OCI-LY1 (cell line): ENCODE results near the gene LARP1.

ENCODE experiments used
- H2AFZ ChIP-seq: fragments of 200-600 bp; sonication (generic), shearing (Covaris generic); 2 replicates; pipeline ENCODE4 v1.6.0; 2014; ENCODE audit warnings: antibody characterized with exemption, mild to moderate bottlenecking, low read length
- H3F3A ChIP-seq: fragments of 200-600 bp; sonication (generic), shearing (Covaris generic); 2 replicates; pipeline ENCODE4 v1.6.0; 2014; ENCODE audit warnings: mild to moderate bottlenecking, antibody characterized with exemption, low read length, moderate library complexity; ENCODE audit not compliant: insufficient read depth
- H3K27ac ChIP-seq: fragments of 200-600 bp; sonication (generic); 2 replicates; pipeline ENCODE4 v1.5.1; 2014; ENCODE audit warnings: low read length, mixed run types, mild to moderate bottlenecking, low read depth; ENCODE audit not compliant: poor library complexity, severe bottlenecking
- H3K27me3 ChIP-seq: fragments of 200-600 bp; sonication (generic); 2 replicates; pipeline ENCODE4 v1.6.0; 2014; ENCODE audit warnings: antibody characterized with exemption, mild to moderate bottlenecking, low read length, moderate library complexity; ENCODE audit not compliant: insufficient read depth
- H3K36me3 ChIP-seq: fragments of 200-600 bp; sonication (generic); 2 replicates; pipeline ENCODE4 v1.6.1; 2014; ENCODE audit warnings: mild to moderate bottlenecking, antibody characterized with exemption, low read length, moderate library complexity, mixed read lengths; ENCODE audit not compliant: insufficient read depth
- H3K4me1 ChIP-seq: fragments of 200-600 bp; sonication (generic); 2 replicates; pipeline ENCODE4 v1.5.1; 2014; ENCODE audit warnings: mild to moderate bottlenecking, low read length, moderate library complexity; ENCODE audit not compliant: insufficient read depth, severe bottlenecking
- H3K4me2 ChIP-seq: fragments of 200-600 bp; sonication (generic), shearing (Covaris generic); 2 replicates; pipeline ENCODE4 v1.6.1; 2014; ENCODE audit warnings: low read length
- H3K4me3 ChIP-seq: fragments of 200-600 bp; sonication (generic); 2 replicates; pipeline ENCODE4 v1.5.1; 2014; ENCODE audit warnings: low read length, low read depth, mild to moderate bottlenecking, mixed read lengths; ENCODE audit not compliant: poor library complexity, severe bottlenecking
- H3K79me2 ChIP-seq: fragments of 200-600 bp; shearing (Covaris generic); 2 replicates; pipeline ENCODE4 v1.6.1; 2016; ENCODE audit warnings: mixed run types, low read length, mixed read lengths; ENCODE audit not compliant: insufficient read depth
- H3K9ac ChIP-seq: fragments of 200-600 bp; sonication (generic), shearing (Covaris generic); 2 replicates; pipeline ENCODE4 v1.6.1; 2014; ENCODE audit warnings: mild to moderate bottlenecking, low read length, mixed read lengths
- H3K9me2 ChIP-seq: fragments of 200-600 bp; sonication (generic), shearing (Covaris generic); 2 replicates; pipeline ENCODE4 v1.6.1; 2014; ENCODE audit warnings: low read depth, mild to moderate bottlenecking, low read length, mixed read lengths
- H3K9me3 ChIP-seq: fragments of 200-600 bp; shearing (Covaris generic); 2 replicates; pipeline ENCODE4 v1.6.1; 2014; ENCODE audit warnings: low read length, mixed read lengths
- H4K20me1 ChIP-seq: fragments of 200-600 bp; sonication (generic), shearing (Covaris generic); 2 replicates; pipeline ENCODE4 v1.6.0; 2016; ENCODE audit warnings: mild to moderate bottlenecking, low read length; ENCODE audit not compliant: insufficient read depth
- EZH2 ChIP-seq: fragments of 200-600 bp; sonication (generic), shearing (Covaris generic); IDR thresholded peaks from 2 replicates; pipeline ENCODE4 v1.8.0; 2017; ENCODE audit warnings: borderline replicate concordance, mixed run types, mild to moderate bottlenecking, antibody characterized with exemption, low read length, moderate library complexity, mixed read lengths
- TF ChIP-seq, protein P1 (sequence below): fragments of 200-600 bp; sonication (generic), shearing (Covaris generic); IDR thresholded peaks from 2 replicates; pipeline ENCODE4 v1.5.1; 2017; ENCODE audit warnings: mild to moderate bottlenecking, antibody characterized with exemption, low read length, moderate library complexity, mixed read lengths

The LARP1 gene

DNA sequence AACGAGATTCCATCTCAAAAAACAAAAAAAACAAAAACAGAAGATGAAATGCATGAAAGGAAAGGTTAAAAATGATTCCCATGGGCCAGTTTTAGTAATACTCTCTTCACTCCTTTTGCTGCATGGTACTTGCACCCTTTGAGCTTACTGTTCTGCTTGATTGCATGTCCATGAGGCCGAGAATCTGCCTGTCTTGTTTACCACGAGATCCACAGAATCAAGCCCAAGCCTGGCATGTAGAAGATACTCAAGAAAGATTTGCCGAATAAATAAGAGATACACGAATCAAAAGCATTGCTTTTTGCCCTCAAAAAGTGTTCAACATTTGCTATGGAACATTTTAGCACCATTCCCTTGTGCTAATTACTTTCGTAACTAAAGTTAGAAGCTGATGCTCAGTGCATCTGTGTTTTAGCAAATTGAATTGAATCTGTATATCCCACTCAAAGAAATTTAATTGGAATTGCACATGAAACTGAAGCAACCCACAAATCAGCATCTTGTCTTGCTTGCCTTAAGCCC lies 94.1 kb downstream of the LARP1 start:
- H3K79me2 ChIP-seq, result no peaks in the 10 kb centered on the region
- H3K4me1 ChIP-seq, result no peaks in the 10 kb centered on the region
- no peaks in the 10 kb centered on the region for H3K9me3 ChIP-seq
- no peaks in the 10 kb centered on the region for H4K20me1 ChIP-seq
- H3K27ac ChIP-seq, result no peak overlapping the region
- H3F3A ChIP-seq, result no peaks in the 10 kb centered on the region
- H3K9ac ChIP-seq, result no peak overlapping the region
- H3K4me2 ChIP-seq, result no peak overlapping the region
- no peaks in the 10 kb centered on the region for H3K27me3 ChIP-seq
- H3K4me3 ChIP-seq, result no peak overlapping the region
- no peak overlapping the region for H2AFZ ChIP-seq
- H3K36me3 ChIP-seq, result no peaks in the 10 kb centered on the region
- no peaks in the 10 kb centered on the region for H3K9me2 ChIP-seq
- TF ChIP-seq, protein P1, sequence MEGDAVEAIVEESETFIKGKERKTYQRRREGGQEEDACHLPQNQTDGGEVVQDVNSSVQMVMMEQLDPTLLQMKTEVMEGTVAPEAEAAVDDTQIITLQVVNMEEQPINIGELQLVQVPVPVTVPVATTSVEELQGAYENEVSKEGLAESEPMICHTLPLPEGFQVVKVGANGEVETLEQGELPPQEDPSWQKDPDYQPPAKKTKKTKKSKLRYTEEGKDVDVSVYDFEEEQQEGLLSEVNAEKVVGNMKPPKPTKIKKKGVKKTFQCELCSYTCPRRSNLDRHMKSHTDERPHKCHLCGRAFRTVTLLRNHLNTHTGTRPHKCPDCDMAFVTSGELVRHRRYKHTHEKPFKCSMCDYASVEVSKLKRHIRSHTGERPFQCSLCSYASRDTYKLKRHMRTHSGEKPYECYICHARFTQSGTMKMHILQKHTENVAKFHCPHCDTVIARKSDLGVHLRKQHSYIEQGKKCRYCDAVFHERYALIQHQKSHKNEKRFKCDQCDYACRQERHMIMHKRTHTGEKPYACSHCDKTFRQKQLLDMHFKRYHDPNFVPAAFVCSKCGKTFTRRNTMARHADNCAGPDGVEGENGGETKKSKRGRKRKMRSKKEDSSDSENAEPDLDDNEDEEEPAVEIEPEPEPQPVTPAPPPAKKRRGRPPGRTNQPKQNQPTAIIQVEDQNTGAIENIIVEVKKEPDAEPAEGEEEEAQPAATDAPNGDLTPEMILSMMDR, result no peak
- no peak for TF ChIP-seq EZH2

GRCh38 chr5:154849791-154850201 lies 94.6 kb downstream of the LARP1 start:
- H3K4me3 ChIP-seq, result no peak overlapping the region
- H4K20me1 ChIP-seq, result no peaks in the 10 kb centered on the region

DNA sequence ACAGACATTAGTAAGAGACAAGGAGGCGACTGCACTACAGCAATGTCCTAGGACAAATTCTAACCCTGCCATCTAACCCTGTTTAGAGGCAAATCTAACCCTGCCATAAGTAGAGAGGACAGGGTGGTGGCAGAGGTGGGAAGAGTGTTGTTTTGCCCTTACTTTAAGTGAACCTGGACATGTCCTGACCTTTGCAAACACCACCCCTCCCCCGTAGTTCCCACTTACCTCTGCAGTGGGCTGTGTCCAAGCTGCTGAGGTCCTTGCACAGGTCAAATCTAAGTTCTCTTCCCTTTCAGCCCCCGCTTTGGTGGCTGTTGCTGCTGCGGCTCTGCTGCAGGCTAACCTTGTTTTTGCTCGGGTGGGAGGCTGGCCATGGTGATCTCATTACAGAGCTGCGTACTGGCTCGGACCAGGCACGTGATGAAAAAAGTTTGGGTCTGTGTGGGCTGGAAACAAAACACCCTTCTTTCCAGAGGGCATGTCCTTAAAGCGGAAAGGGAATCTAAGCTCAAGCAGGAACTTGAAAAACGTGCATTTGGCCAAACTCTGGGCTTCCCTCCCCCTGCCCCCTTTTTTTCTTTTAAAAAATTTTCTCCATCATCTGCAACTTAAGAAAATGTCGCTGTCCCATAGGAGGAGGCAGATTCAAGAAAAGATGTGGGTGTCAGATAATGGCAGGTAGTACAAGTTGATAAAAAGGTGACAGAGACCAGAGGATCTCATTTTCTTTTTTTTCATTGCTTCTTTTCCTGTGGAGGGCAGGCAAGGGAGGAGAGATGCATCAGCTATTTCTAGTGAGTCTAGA lies 95.3 kb downstream of the LARP1 start, which contains the start of gene FAXDC2:
FAXDC2 (minus strand) TSS at position 349 of the 808 bp plus-strand sequence. CDS start 12,425 bp downstream, outside the sequence.
- H3K9ac ChIP-seq, result no peak within 1 kb of the TSS
- no peaks in the 10 kb centered on the region for H3K9me2 ChIP-seq
- no peaks in the 10 kb centered on the region for H4K20me1 ChIP-seq
- H3K4me1 ChIP-seq, result no peaks in the 10 kb centered on the region
- H3K4me2 ChIP-seq, result no peak within 1 kb of the TSS
- H2AFZ ChIP-seq, result no peak within 1 kb of the TSS
- no peaks in the 10 kb centered on the region for H3K27me3 ChIP-seq
- no peak within 1 kb of the TSS for H3K4me3 ChIP-seq
- no peak for TF ChIP-seq EZH2
- TF ChIP-seq, protein P1, result no peak
- no peaks in the 10 kb centered on the region for H3K79me2 ChIP-seq
- no peaks in the 10 kb centered on the region for H3K9me3 ChIP-seq
- no peak within 1 kb of the TSS for H3K27ac ChIP-seq
- no peaks in the 10 kb centered on the region for H3F3A ChIP-seq
- H3K36me3 ChIP-seq, result no peaks in the 10 kb centered on the region

More at GRCh38 chr5:154849791-154850201, 94.6 kb downstream of the LARP1 start:
- Histone ChIP-seq H3K36me3 (no peaks in the 10 kb centered on the region), H3K27ac (no peak overlapping the region), H3K9me3 (no peaks in the 10 kb centered on the region), H3K27me3 (no peaks in the 10 kb centered on the region), H2AFZ (no peak overlapping the region), H3F3A (no peaks in the 10 kb centered on the region), H3K79me2 (no peaks in the 10 kb centered on the region), H3K4me1 (no peaks in the 10 kb centered on the region), H3K9ac (no peak overlapping the region), H3K9me2 (no peaks in the 10 kb centered on the region), H3K4me2 (no peak overlapping the region)
- TF ChIP-seq EZH2, result no peak
- TF ChIP-seq, protein P1, result no peak
